HG02870 (cell line): Measurements from ENCODE around the gene PDIK1L.

ENCODE experiments used
- ATAC-seq: cut with Tn5 transposase; IDR thresholded peaks from one replicate; pipeline ENCODE4 v1.9.1; 2021; ENCODE audit warnings: mild to moderate bottlenecking, moderate library complexity; ENCODE audit not compliant: unreplicated experiment

PDIK1L gene

GRCh38 chr1:26169198-26169554 is 57.6 kb downstream of the PDIK1L start:
- no peak for ATAC-seq

- peak; percentile 91 for ATAC-seq
Observed at GRCh38 chr1:26169669-26170471, 58.2 kb downstream of the PDIK1L start, which contains the start of gene ZNF593. Gene ZNF593, plus strand, starts transcription at chr1:26169908. Its CDS starts 76 bp downstream, at chr1:26169984.

GRCh38 chr1:26170472-26170821 is 58.8 kb downstream of the PDIK1L start:
- ATAC-seq: no peak

- no peak for ATAC-seq
Observed at GRCh38 chr1:26171084-26172072, 59.8 kb downstream of the PDIK1L start, which contains the start of gene ZNF593OS. Gene ZNF593OS, minus strand, starts transcription at chr1:26171832. Its CDS starts 171 bp downstream, at chr1:26171661.
